H1 (cell line): ENCODE results near the gene CTBP2. TPM values are rescaled to one million over a fixed set of nuclear protein-coding genes. Genes with fewer than 3 reads are reported as not detected.

ENCODE experiments used
- GTF2F1 ChIP-seq: IDR thresholded peaks from 2 replicates; pipeline ENCODE4 v1.6.1; 2012; ENCODE audit warnings: low read depth, low read length, improper control_type of control experiment, borderline replicate concordance
- polyA plus RNA-seq, 7 experiments: library from polyadenylated mRNA; depleted of rRNA in 3 of 7; stranded (reverse) in 5 of 7; unstranded in 2 of 7; fragments of >200 nt in 5 of 7; fragments of 200-250 nt in 2 of 7; gene quantifications; 1 replicate in 5 of 7; 2 replicates in 1 of 7; 4 replicates in 1 of 7; pipeline versions ENCODE4 v1.2.1 to v1.2.3, GENCODE V29; 2011 to 2013; ENCODE audit warnings: missing spikeins in 2 of 7, mixed read lengths in 2 of 7
- total RNA-seq: library from RNA; stranded (reverse); fragmentation: NEBNext Ultra II Directional; extraction: Animal tissue kit (Norgen Biotek cat#: 25700); gene quantifications from 2 replicates; pipeline ENCODE4 v1.2.1, GENCODE V29; 2021

The CTBP2 gene
- total and polyA plus RNA-seq, 2 of the 8 experiments (the other 6 are each of a cell fraction or from before 2014, with no cell fraction given), result 208 to 221 TPM

DNA sequence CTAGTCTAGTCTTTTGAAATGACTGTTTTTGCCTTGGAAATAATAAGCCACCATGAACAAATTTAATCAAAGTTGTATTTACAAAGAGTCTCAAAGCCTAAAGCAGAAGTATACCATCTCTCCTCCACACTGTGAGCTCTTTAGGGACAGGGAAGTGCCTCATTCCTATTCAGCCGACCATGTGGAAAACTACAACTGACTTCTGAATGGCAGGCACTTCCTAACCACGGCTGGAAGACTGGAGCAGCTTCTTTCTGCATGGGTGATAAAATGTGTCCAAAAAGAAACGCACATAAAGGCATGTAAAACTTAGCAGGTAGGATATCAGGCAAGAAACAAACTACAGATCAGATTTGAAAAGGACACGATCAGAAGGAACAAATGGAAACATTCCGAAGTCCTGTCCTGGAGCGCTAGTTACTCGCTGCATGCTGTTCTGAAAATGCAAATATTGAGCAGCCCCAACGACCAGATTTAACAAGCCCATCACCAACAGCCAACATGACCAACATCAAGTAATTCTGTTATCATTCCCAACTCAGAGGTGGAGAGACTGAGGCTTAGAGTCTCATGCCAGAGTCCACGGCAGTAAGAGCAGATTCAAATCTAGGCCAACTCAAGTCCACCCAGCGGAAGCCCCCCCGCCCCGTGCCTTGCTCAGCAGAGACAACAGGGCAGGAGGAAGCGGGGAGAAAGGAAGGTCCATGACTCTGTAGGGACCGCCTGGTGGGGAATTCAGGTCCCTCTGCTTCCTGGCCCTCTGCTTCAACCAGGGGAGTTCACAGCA lies 26.5 kb downstream of the CTBP2 start (continued):
- no peak for TF ChIP-seq GTF2F1
